AG04450 (cell line): ENCODE results near the gene POC1A. TPM values are rescaled to one million over a fixed set of nuclear protein-coding genes. Genes with fewer than 3 reads are reported as not detected.
A peak's percentile ranks its signal among the peaks of the same experiment; 100 is the strongest.

Experiments used
- CTCF ChIA-PET: fragments of 300-600, 350-600 bp; formaldehyde crosslinking; extraction: SDS; loops from one replicate; lab custom pipeline; 2022; ENCODE audit warnings: antibody characterized with exemption, inconsistent platforms; lab: Charles Lee
- POLR2A ChIA-PET: fragments of 350-600 bp; formaldehyde crosslinking; extraction: SDS; loops from one replicate; lab custom pipeline; 2021; ENCODE audit warnings: antibody characterized with exemption, inconsistent platforms; lab: Yijun Ruan, JAX
- DNase-seq: peaks from one replicate; pipeline ENCODE4 v3.0.0-alpha.2; 2011; ENCODE audit warnings: low read depth, low spot score
- H3K27ac ChIP-seq: one replicate; pipeline ENCODE4 v1.5.1; 2012; ENCODE audit warnings: low read depth, low read length, control low read depth
- H3K27me3 ChIP-seq: one replicate; pipeline ENCODE4 v1.6.0; 2012; ENCODE audit warnings: low read length; ENCODE audit not compliant: control insufficient read depth, insufficient read depth
- H3K4me3 ChIP-seq: 2 replicates; pipeline ENCODE4 v1.5.1; 2011; ENCODE audit warnings: mild to moderate bottlenecking, low read depth, low read length, control low read depth
- H3K9me3 ChIP-seq: 2 replicates; pipeline ENCODE4 v1.5.1; 2012; ENCODE audit warnings: low read length; ENCODE audit not compliant: control insufficient read depth, insufficient read depth
- polyA plus RNA-seq: library from polyadenylated mRNA; depleted of rRNA; stranded (reverse); fragments of >200 nt; gene quantifications from 2 replicates; pipeline ENCODE4 v1.2.3, GENCODE V29; 2011
- TF ChIP-seq, protein P1 (sequence below): IDR thresholded peaks from 2 replicates; pipeline ENCODE4 v1.5.1; 2011; ENCODE audit warnings: low read depth, low read length, control low read depth, inconsistent platforms

Gene POC1A
- polyA plus RNA-seq, 1 experiment: 4.1 TPM

DNA sequence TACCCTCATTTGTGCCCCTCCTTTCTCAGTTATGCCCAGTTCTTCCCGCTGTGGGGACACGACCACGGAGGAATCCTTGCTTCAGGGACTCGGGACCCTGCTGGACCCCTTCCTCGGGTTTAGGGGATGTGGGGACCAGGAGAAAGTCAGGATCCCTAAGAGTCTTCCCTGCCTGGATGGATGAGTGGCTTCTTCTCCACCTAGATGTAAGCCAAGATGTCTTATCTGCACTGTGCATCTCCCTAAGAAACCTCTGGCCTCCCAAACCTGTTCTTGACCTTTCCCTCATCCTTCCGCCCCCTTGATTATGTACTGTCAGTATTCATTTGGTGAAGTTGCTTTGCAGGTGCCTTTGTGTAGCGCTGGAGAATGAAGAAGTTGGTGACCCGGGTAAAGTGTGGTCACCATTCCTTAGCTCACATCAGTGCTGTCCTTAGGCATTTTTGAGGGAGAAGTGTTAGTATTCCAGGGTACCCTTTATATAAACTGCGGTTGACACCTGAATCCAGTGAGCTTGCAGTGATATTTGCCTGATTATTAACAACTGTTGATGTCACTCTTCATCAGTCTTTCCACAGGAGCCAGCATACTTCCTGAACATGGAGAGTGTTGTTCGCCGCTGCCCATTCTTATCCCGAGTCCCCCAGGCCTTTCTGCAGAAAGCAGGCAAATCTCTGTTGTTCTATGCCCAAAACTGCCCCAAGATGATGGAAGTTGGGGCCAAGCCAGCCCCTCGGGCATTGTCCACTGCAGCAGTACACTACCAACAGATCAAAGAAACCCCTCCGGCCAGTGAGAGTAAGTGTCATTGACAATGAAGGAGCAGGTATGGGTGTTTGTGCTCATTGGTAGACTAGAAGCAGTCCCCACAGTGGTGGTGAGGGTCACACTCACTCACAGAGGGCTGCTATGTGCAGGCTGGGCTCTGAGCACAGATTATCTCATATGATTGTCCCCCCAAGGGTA is 44.7 kb upstream of the POC1A start:
- ChIA-PET CTCF (interaction anchor here (1.3 kb wide), 1 partner anchor 21 kb away, joined by 7 read pairs; no protein-coding TSS in a partner anchor), POLR2A (interaction anchor here (1.6 kb wide), 1 partner anchor 44 kb away, joined by 4 read pairs; the partner anchor contains the start of gene POC1A)
- Histone ChIP-seq H3K27me3 (no peaks in the 10 kb centered on the region), H3K4me3 (peak overlapping the region; percentile 90), H3K27ac (peak overlapping the region; percentile 21), H3K9me3 (no peaks in the 10 kb centered on the region)
- TF ChIP-seq, protein P1, sequence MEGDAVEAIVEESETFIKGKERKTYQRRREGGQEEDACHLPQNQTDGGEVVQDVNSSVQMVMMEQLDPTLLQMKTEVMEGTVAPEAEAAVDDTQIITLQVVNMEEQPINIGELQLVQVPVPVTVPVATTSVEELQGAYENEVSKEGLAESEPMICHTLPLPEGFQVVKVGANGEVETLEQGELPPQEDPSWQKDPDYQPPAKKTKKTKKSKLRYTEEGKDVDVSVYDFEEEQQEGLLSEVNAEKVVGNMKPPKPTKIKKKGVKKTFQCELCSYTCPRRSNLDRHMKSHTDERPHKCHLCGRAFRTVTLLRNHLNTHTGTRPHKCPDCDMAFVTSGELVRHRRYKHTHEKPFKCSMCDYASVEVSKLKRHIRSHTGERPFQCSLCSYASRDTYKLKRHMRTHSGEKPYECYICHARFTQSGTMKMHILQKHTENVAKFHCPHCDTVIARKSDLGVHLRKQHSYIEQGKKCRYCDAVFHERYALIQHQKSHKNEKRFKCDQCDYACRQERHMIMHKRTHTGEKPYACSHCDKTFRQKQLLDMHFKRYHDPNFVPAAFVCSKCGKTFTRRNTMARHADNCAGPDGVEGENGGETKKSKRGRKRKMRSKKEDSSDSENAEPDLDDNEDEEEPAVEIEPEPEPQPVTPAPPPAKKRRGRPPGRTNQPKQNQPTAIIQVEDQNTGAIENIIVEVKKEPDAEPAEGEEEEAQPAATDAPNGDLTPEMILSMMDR: no peak
- DNase-seq: no peak

DNA sequence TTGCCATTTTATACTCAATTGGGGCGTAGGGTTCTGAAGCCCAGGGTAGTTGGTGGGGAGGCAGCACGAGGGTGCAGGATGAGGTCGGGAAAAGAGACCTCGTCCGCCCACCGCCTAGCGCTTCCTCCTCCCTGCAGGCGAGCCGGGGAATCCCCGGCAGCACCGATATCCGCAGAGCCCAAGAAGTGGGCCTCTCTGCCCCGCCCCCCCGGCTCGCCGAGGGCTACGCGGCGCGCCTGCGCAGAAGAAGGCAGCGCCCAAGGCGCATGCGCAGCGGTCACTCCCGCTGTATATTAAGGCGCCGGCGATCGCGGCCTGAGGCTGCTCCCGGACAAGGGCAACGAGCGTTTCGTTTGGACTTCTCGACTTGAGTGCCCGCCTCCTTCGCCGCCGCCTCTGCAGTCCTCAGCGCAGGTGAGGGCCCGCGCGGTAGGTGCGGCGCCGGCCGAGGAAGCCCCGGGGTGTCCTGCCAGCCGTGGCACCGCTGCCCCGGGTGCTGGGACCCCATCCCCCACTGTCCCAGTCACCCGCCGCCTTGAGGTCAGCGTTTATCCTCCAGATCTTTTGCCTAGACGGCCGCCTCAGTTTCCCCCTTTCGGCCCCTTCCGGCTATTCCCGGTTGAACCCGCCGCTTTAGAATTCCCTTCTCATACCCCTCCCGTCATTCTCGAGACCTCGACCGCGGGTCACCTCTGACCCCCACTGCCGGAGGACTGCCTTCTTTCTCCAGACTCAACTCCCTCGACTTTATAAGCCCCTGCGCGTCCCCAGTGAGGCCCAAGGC is 43.8 kb upstream of the POC1A start, which contains the start of gene ALAS1:
Gene ALAS1 (plus strand): TSS at position 319 of the 784 bp plus-strand sequence. CDS start 1,082 bp downstream, outside the sequence.
- DNase-seq: peak; percentile 69
- POLR2A ChIA-PET: interaction anchor here (1.6 kb wide), 1 partner anchor 43 kb away, joined by 4 read pairs; the partner anchor contains the start of gene POC1A
- TF ChIP-seq, protein P1: no peak
- Histone ChIP-seq H3K27me3 (no peaks in the 10 kb centered on the region), H3K9me3 (no peaks in the 10 kb centered on the region), H3K4me3 (peak within 1 kb of the TSS; percentile 90), H3K27ac (peak within 1 kb of the TSS; percentile 61)
- CTCF ChIA-PET: interaction anchor here (0.7 to 1.3 kb wide), 2 partner anchors 22 to 25 kb away, joined by 3 to 7 read pairs; no protein-coding TSS in a partner anchor

DNA sequence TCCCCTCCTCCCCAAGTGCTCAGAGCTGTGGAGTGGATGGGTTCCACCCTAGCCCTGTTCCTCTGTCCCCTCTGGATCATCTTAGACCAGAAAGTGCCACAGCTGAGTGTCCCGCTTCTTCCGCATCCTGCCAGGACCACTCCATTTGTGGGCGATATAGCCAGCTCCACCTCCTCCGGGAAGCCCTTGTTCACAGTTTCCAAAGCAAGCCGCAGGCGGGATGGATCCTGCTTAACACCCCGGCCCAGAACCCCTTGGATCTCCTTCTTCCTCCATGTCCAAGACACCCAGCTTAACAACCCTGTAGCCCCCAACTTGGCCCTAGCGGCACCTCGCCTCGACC is 43.2 kb upstream of the POC1A start:
- DNase-seq: no peak
- TF ChIP-seq, protein P1: 0 out of 2 replicates have a peak, but pooled peaks have one; percentile 5
- Histone ChIP-seq H3K27ac (peak overlapping the region; percentile 61), H3K27me3 (no peaks in the 10 kb centered on the region), H3K9me3 (no peaks in the 10 kb centered on the region), H3K4me3 (peak overlapping the region; percentile 41)
- ChIA-PET POLR2A (no interaction called here), CTCF (interaction anchor here (0.7 kb wide), 1 partner anchor 25 kb away, joined by 3 read pairs; no protein-coding TSS in a partner anchor)

DNA sequence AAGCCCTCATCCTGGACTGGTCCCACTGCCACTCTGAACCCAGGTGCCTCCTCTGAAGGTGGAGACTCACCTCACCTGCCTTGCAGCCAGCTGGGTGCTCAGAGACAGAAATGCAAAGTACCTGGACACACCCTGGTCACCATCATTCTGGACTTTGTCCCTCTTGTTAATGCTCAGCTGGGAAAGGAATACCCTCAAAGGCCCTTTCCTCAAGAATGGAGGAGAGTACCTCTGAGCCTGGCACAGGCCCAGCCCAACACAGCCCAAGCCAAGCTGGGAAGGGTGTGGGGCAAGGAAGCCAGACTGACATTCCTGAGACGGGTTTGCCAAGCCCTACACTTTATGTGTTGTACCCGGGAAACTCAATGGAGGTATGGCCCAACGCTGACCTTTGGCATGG is 42.8 kb upstream of the POC1A start:
- Histone ChIP-seq H3K27me3 (no peaks in the 10 kb centered on the region), H3K27ac (no peak overlapping the region), H3K9me3 (no peaks in the 10 kb centered on the region), H3K4me3 (no peak overlapping the region)
- no peak for DNase-seq
- POLR2A ChIA-PET: interaction anchor here (0.9 kb wide), 1 partner anchor 42 kb away, joined by 3 read pairs; no protein-coding TSS in a partner anchor
- TF ChIP-seq, protein P1: no peak
- CTCF ChIA-PET: interaction anchor here (0.7 kb wide), 1 partner anchor 24 kb away, joined by 3 read pairs; no protein-coding TSS in a partner anchor
